ENCODE data around the gene TECPR2.

GRCh38 chr14:102469261-102469660 lies 106.5 kb downstream of the TECPR2 start:
- TF ChIP-seq SPI1 (IDR thresholded peaks at IDR 0.05; ENCODE audit: low read depth, low read length) (no peak), TAF1 (IDR thresholded peaks at IDR 0.05; ENCODE audit: low read depth, low read length) (no peak), POLR2A (IDR thresholded peaks at IDR 0.05; ENCODE audit: low read depth, low read length) (no peak)
